GM21825 (cell line): ENCODE data around the gene HIPK2.

Experiments used
- ATAC-seq: cut with Tn5 transposase; IDR thresholded peaks from one replicate; pipeline ENCODE4 v1.9.1; 2021; ENCODE audit warnings: mild to moderate bottlenecking, moderate library complexity; ENCODE audit not compliant: unreplicated experiment

Gene HIPK2

GRCh38 chr7:139783647-139784385, 6.0 kb upstream of the HIPK2 start:
- ATAC-seq: no peak

- ATAC-seq: no peak
These were observed 5.1 kb upstream of the HIPK2 start for GRCh38 chr7:139782932-139783331.

DNA sequence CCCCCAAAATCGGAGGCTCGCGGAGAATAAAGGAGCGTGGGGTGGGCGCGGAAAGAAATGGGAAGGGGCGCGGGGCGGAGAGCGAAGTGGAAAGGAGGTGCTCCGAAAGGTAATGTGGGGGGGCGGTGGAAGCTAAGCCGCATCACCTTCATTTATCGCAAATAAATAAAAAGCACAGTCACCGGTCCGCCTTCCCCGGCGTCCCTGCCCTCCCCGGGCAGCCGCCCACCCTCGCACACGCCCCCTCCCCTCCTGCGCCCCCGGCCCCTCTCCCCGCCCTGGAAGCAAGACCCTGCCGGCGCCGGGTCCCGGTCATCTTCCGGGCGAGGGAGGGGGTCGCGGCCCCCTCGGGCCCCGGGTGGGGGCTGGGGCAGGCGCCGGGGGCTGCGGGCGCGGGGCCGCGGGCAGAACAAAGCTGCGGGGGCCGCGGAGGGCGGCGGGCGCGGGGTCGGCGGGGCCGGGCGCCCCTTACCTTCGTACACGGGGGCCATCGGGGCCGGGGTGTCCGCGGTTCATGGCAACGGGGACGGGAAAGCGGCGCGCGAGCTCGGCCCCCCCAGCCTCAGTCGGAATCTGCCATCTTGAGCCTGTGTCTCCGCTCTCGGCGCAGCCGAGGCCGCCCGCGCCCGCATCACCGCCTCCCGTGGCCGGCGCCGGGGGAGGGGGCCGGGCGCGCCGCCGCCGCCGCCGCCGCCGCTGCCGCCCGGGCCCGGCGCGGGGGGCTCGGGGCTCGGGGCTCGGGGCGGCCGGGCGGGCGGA, 486 bp downstream of the HIPK2 start:
- ATAC-seq: peak; percentile 8

- no peak for ATAC-seq
These were observed 1.2 kb downstream of the HIPK2 start for GRCh38 chr7:139776486-139777132.

GRCh38 chr7:139775829-139776266, 1.9 kb downstream of the HIPK2 start:
- ATAC-seq: no peak

GRCh38 chr7:139774376-139774775, 3.4 kb downstream of the HIPK2 start:
- ATAC-seq: no peak

DNA sequence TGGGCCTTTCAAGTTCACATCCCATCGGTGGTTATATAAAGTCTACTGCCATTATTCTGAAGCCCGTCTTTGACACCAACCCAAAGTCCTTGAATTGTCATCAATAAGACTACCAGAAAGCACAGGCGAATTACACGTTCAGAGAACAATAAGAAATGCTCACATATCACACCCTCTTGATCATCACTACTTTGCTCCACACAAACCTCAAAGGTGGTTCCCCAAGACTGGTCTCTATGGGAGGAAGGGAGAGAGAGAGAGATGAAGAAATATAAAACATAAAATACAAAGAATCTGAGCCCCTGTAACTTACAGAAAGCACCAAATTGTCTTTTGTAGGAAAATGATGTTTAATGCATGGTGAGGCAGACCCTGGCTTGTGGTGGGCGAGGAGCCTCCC, 4.4 kb downstream of the HIPK2 start:
- no peak for ATAC-seq

- no peak for ATAC-seq
These were observed 4.9 kb downstream of the HIPK2 start for GRCh38 chr7:139772873-139773272.

- ATAC-seq: no peak
These were observed 5.7 kb downstream of the HIPK2 start for GRCh38 chr7:139772115-139772514.

GRCh38 chr7:139771001-139771956, 6.5 kb downstream of the HIPK2 start:
- no peak for ATAC-seq

- ATAC-seq: no peak
These were observed 8.0 kb downstream of the HIPK2 start for GRCh38 chr7:139769761-139770160.

- no peak for ATAC-seq
These were observed 8.7 kb downstream of the HIPK2 start for GRCh38 chr7:139769066-139769465.

GRCh38 chr7:139768249-139768824, 9.5 kb downstream of the HIPK2 start:
- no peak for ATAC-seq

GRCh38 chr7:139767561-139767982, 10.2 kb downstream of the HIPK2 start:
- ATAC-seq: peak; percentile 93

GRCh38 chr7:139765143-139765542, 12.7 kb downstream of the HIPK2 start:
- ATAC-seq: no peak

DNA sequence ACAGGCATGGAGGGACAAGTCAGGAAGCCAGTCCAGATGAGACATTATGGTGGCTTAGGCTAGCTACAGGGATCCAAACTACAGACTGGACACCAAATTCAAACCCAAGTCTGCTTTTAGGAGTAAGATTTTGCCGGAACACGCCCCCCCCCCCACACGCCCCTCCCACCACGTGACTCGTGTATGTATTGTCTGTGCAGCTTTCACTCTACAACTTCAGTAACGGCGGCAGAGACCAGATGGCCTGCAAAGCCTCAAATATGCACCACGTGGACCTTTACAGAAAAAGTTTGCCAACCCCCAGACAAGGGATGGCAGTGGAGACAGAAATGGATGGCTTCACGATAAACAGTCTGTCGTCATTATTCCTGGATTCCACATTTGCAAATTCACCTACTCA, 14.5 kb downstream of the HIPK2 start:
- ATAC-seq: no peak

DNA sequence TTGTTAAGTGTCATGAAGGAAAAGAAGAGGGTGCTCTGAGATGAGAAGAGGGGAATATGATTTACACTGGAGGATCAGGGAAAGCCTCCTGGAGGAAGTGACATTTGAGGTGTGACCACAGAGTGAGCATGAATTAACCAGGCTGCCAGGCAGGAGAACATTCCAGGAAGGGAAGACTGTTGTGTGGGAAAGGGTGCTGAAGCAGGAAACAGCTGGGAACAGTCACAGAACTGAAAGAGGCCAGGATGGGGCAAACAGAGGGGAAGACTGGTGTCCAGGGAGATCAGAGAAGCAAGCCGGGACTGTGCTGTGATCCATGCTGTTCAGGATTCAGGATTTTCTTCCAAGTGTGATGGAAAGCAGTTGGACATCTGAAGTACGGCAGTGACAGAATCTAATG, 14.9 kb downstream of the HIPK2 start:
- no peak for ATAC-seq

- ATAC-seq: no peak
These were observed 19.4 kb downstream of the HIPK2 start for GRCh38 chr7:139758388-139758787.

- no peak for ATAC-seq
These were observed 19.8 kb downstream of the HIPK2 start for GRCh38 chr7:139757968-139758367.

DNA sequence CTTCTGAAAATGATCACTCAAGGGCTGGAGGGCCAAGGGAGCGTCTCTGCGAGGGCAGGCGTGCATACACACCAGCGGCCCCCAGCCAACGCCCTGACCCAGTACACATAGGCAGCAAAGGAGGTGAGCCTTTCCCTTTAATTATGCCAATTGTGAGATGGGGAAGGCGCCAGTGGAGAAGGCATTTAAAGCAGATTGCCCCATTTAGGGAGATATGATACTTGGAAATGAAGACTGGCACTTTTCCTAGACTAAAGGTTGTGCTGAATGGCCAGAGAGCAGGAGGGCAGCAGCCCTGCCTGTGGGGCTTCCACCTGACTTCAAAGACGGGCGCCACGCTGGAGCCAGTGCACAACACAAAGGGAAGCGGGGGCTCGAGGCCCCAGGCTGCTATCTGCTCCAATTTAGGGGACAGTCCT, 24.1 kb downstream of the HIPK2 start:
- ATAC-seq: no peak
